Brain microvascular endothelial cell (primary cell): ENCODE measurements around the gene SOBP.

Experiments used
- DNase-seq: peaks from one replicate; pipeline ENCODE4 v3.0.0-alpha.2; 2020
- H3K27ac ChIP-seq: fragments of 250-450 bp; sonication (Bioruptor Pico); 2 replicates; pipeline ENCODE4 v1.5.1; 2020; ENCODE audit warnings: mild to moderate bottlenecking, moderate library complexity
- H3K27me3 ChIP-seq: fragments of 250-450 bp; sonication (Bioruptor Pico); replicated peaks from 2 replicates; pipeline ENCODE4 v1.5.1; 2020; ENCODE audit warnings: mild to moderate bottlenecking
- H3K36me3 ChIP-seq: fragments of 250-450 bp; sonication (Bioruptor Pico); replicated peaks from 2 replicates; pipeline ENCODE4 v1.5.1; 2020; ENCODE audit warnings: mild to moderate bottlenecking
- H3K4me3 ChIP-seq: 2 replicates; pipeline ENCODE4 v1.5.1; 2011; ENCODE audit warnings: low read depth, mild to moderate bottlenecking, control low read depth, low read length, moderate library complexity
- CTCF ChIP-seq: IDR thresholded peaks from 2 replicates; pipeline ENCODE4 v1.5.1; 2011; ENCODE audit warnings: low read depth, mild to moderate bottlenecking, moderate library complexity, low read length, control low read depth, inconsistent platforms; ENCODE audit errors: missing control alignments
- in situ Hi-C: cut with HindIII; loops from 2 replicates; pipeline ENCODE4 v1.10.0; 2017; ENCODE audit warnings: low sequenced_read_pairs, low pct_ligation_motif_present

SOBP gene

GRCh38 chr6:107599043-107599442, 109.1 kb downstream of the SOBP start:
- Histone ChIP-seq H3K36me3 (no peaks in the 10 kb centered on the region), H3K27ac (no peak overlapping the region), H3K4me3 (no peak overlapping the region), H3K27me3 (no peaks in the 10 kb centered on the region)
- in situ Hi-C loops: no loop called here
- DNase-seq: no peak
- no peak for TF ChIP-seq CTCF

- Histone ChIP-seq H3K4me3 (no peak overlapping the region), H3K27ac (no peak overlapping the region), H3K27me3 (no peaks in the 10 kb centered on the region), H3K36me3 (no peaks in the 10 kb centered on the region)
- DNase-seq: no peak
- TF ChIP-seq CTCF: no peak
- in situ Hi-C loops: no loop called here
These were observed 110.2 kb downstream of the SOBP start for GRCh38 chr6:107600121-107600520.

- Histone ChIP-seq H3K36me3 (no peaks in the 10 kb centered on the region), H3K27ac (no peak overlapping the region), H3K4me3 (no peak overlapping the region), H3K27me3 (no peaks in the 10 kb centered on the region)
- DNase-seq: peak; percentile 54
- in situ Hi-C loops: no loop called here
- TF ChIP-seq CTCF: no peak
These were observed 111.0 kb downstream of the SOBP start for GRCh38 chr6:107600936-107601335.

GRCh38 chr6:107601406-107601805, 111.5 kb downstream of the SOBP start:
- Histone ChIP-seq H3K4me3 (no peak overlapping the region), H3K27ac (no peak overlapping the region), H3K27me3 (no peaks in the 10 kb centered on the region), H3K36me3 (no peaks in the 10 kb centered on the region)
- in situ Hi-C loops: no loop called here
- no peak for TF ChIP-seq CTCF
- no peak for DNase-seq

- H3K4me3 ChIP-seq: no peak overlapping the region
- TF ChIP-seq CTCF: no peak
- in situ Hi-C loops: no loop called here
- no peak for DNase-seq
- no peaks in the 10 kb centered on the region for H3K36me3 ChIP-seq
- H3K27me3 ChIP-seq: no peaks in the 10 kb centered on the region
- H3K27ac ChIP-seq: no peak overlapping the region
These were observed 112.5 kb downstream of the SOBP start for GRCh38 chr6:107602321-107603005.

GRCh38 chr6:107603006-107603370, 113.1 kb downstream of the SOBP start:
- in situ Hi-C loops: no loop called here
- Histone ChIP-seq H3K27me3 (no peaks in the 10 kb centered on the region), H3K36me3 (no peaks in the 10 kb centered on the region), H3K4me3 (no peak overlapping the region), H3K27ac (no peak overlapping the region)
- no peak for TF ChIP-seq CTCF
- DNase-seq: no peak
